Lung (tissue), 12 donors: ENCODE results near the gene CDH23. TPM values are rescaled to one million over a fixed set of nuclear protein-coding genes. Genes with fewer than 3 reads are reported as not detected.

Source experiments
- ATAC-seq: fragments of 200-7000 bp; cut with Tn5 transposase; one replicate; pipeline ENCODE4 v1.9.1; 2020; ENCODE audit warnings: moderate number of reproducible peaks; ENCODE audit not compliant: insufficient read depth, low FRiP score
- DNase-seq, 3 donors: peaks; one replicate each; pipeline ENCODE4 v3.0.0-alpha.2; 2013 to 2017
- H3K27ac ChIP-seq, 2 donors: one replicate each; pipeline ENCODE4 v1.5.1; 2013; ENCODE audit warnings: mild to moderate bottlenecking in 2 of 2, moderate library complexity in 2 of 2, control low read depth in 1 of 2, inconsistent platforms in 1 of 2, low read depth in 1 of 2, low read length in 1 of 2
- H3K27me3 ChIP-seq, 3 donors: one replicate each; pipeline ENCODE4 v1.5.1; 2013; ENCODE audit warnings: low read length in 2 of 3; ENCODE audit not compliant: control insufficient read depth in 3 of 3, insufficient read depth in 3 of 3
- H3K36me3 ChIP-seq, 4 donors: one replicate each; pipeline ENCODE4 v1.5.1; 2013; ENCODE audit warnings: low read length in 4 of 4, mild to moderate bottlenecking in 1 of 4, moderate library complexity in 1 of 4; ENCODE audit not compliant: control insufficient read depth in 4 of 4, insufficient read depth in 4 of 4
- H3K4me1 ChIP-seq, 5 donors: one replicate each; pipeline ENCODE4 v1.5.1; 2013; ENCODE audit warnings: low read length in 5 of 5, mild to moderate bottlenecking in 2 of 5, moderate library complexity in 1 of 5; ENCODE audit not compliant: control insufficient read depth in 5 of 5, insufficient read depth in 5 of 5
- H3K4me3 ChIP-seq: one replicate; pipeline ENCODE4 v1.5.1; 2013; ENCODE audit warnings: mild to moderate bottlenecking, control low read depth, moderate library complexity
- H3K9ac ChIP-seq, 2 donors: one replicate each; pipeline ENCODE4 v1.5.1; 2013; ENCODE audit warnings: low read length in 2 of 2, control low read depth in 1 of 2; ENCODE audit not compliant: insufficient read depth in 1 of 2
- H3K9me3 ChIP-seq, 4 donors: one replicate each; pipeline ENCODE4 v1.5.1; 2013; ENCODE audit warnings: low read length in 3 of 4, mild to moderate bottlenecking in 1 of 4, moderate library complexity in 1 of 4; ENCODE audit not compliant: control insufficient read depth in 4 of 4, insufficient read depth in 3 of 4
- CTCF ChIP-seq: IDR thresholded peaks from 2 replicates; pipeline ENCODE4 v1.5.1; 2012; ENCODE audit warnings: mild to moderate bottlenecking; ENCODE audit errors: control extremely low read depth, extremely low read depth
- WGBS, 2 donors: extraction: QIAGEN DNeasy Blood & Tissue Kit; methylation state at CpG; one replicate each; pipeline ENCODE4 v1.1.7; 2013; 5-methylcytosine and 5-hydroxymethylcytosine counted together
- polyA plus RNA-seq, 2 donors: library from polyadenylated mRNA; stranded (reverse); fragments of 200-250 nt; gene quantifications; one replicate each; pipeline ENCODE4 v1.2.1, GENCODE V29; 2013
- total RNA-seq, 2 donors: library from RNA; depleted of rRNA in 1 of 2; stranded (reverse); fragments of >200 nt in 1 of 2; gene quantifications; one replicate each; pipeline ENCODE4 v1.2.1, GENCODE V29; 2014 to 2021
- donor health status: control.
- donor health status: control.
- donor health status: Bipolar disorder and iron deficiency.
- donor health status: healthy.
- donor health status: DM: yes; HTN: yes; CAD: no.

Gene CDH23
- total and polyA plus RNA-seq, 4 donors: 4.5 to 29.5 (median 6.0) TPM

- ATAC-seq (no peak), DNase-seq (no peak)
- no peak for TF ChIP-seq CTCF
- no peaks in the 10 kb centered on the region for H3K36me3 ChIP-seq
- 85% methylated on average over 2 of the region's 2 CpGs for WGBS, 2 donors
- no peaks in the 10 kb centered on the region for H3K9me3 ChIP-seq
- H3K27ac ChIP-seq: peak overlapping the region; percentile 82 to 89
- peaks cover 0 to 4% (median 0%) of the 10 kb centered on the region in 3 donors for H3K27me3 ChIP-seq
- no peak overlapping the region for H3K9ac ChIP-seq
- H3K4me1 ChIP-seq: peaks cover 0 to 32% (median 21%) of the 10 kb centered on the region in 5 donors
- no peak overlapping the region for H3K4me3 ChIP-seq
These were observed 315.4 kb downstream of the CDH23 start for GRCh38 chr10:71712170-71712569.

DNA sequence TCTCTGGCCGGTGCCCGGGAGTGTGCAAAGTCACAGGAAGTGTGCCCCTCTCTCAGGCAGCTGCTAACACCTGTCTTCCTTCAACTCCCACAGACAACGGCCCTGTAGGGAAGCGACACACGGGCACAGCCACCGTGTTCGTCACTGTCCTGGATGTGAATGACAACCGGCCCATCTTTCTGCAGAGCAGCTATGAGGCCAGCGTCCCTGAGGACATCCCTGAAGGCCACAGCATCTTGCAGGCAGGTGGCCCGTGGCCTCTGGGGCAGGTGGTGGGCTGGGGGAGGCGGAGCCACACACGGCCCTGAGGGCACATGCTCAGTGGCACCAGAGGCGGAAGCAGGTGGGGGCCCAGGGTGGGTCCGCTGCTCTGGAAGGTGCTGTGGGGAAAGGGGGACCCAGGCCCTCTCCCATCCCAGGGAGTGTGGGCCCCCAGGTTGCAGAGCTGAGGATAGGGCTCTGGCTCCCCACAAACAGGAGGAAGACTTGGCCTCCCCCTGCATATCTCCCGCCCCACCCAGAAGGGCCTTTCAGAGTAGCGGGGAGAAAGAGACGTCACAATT is 315.9 kb downstream of the CDH23 start:
- no peak for ATAC-seq
- Histone ChIP-seq H3K27ac (peak overlapping the region; percentile 82 to 89), H3K4me1 (peaks cover 0 to 32% (median 25%) of the 10 kb centered on the region in 5 donors), H3K36me3 (no peaks in the 10 kb centered on the region), H3K27me3 (peaks cover 0 to 4% (median 0%) of the 10 kb centered on the region in 3 donors), H3K4me3 (no peak overlapping the region), H3K9me3 (no peaks in the 10 kb centered on the region), H3K9ac (no peak overlapping the region)
- no peak for DNase-seq
- TF ChIP-seq CTCF: no peak
- WGBS, 2 donors: 49 to 57% methylated on average over 17 of the region's 17 CpGs

- DNase-seq (peak; percentile 61 to 81 (median 71)), ATAC-seq (peak; percentile 84)
- Histone ChIP-seq H3K27me3 (peaks cover 0 to 4% (median 0%) of the 10 kb centered on the region in 3 donors), H3K4me1 (peaks cover 0 to 38% (median 26%) of the 10 kb centered on the region in 5 donors), H3K4me3 (no peak overlapping the region), H3K36me3 (no peaks in the 10 kb centered on the region), H3K9me3 (no peaks in the 10 kb centered on the region), H3K27ac (peak overlapping the region; percentile 82 to 89), H3K9ac (peak overlapping the region in 1 of 2 donors; percentile 47)
- WGBS, 2 donors: 17 to 26% methylated on average over 11 to 12 of the region's 12 CpGs
- TF ChIP-seq CTCF: no peak
These were observed 316.7 kb downstream of the CDH23 start for GRCh38 chr10:71713135-71714030.
